ENCODE data around the gene CMSS1. TPM values are rescaled to one million over a fixed set of nuclear protein-coding genes. Genes with fewer than 3 reads are reported as not detected.

The CMSS1 gene
- total RNA-seq, 4 donors from 2014 or later: 9.2 to 18.5 (median 12.9) TPM

GRCh38 chr3:99799422-99799821 lies 18.2 kb upstream of the CMSS1 start:
- TF ChIP-seq POLR2A (IDR thresholded peaks at IDR 0.05) (no peak), CTCF (IDR thresholded peaks at IDR 0.05) (no peak)
- H3K36me3 ChIP-seq: no peaks in the 10 kb centered on the region
- H3K4me1 ChIP-seq: no peaks in the 10 kb centered on the region
- 69 to 93% methylated on average over 4 of the region's 4 CpGs for WGBS, 2 donors
- intact Hi-C loops (cut with DNase I): no loop called here
- peaks cover 0 to 8% (median 0%) of the 10 kb centered on the region in 3 donors for H3K9me3 ChIP-seq
- H3K27ac ChIP-seq: no peak overlapping the region
- no peak overlapping the region for H3K4me3 ChIP-seq
- no peaks in the 10 kb centered on the region for H3K27me3 ChIP-seq
- no peak for DNase-seq

- Histone ChIP-seq H3K9me3 (peaks cover 0 to 21% (median 14%) of the 10 kb centered on the region in 3 donors), H3K27ac (no peak overlapping the region), H3K4me3 (no peak overlapping the region), H3K27me3 (no peaks in the 10 kb centered on the region), H3K4me1 (no peaks in the 10 kb centered on the region), H3K36me3 (no peaks in the 10 kb centered on the region)
- intact Hi-C loops (cut with DNase I): no loop called here
- no peak for DNase-seq
- TF ChIP-seq POLR2A (IDR thresholded peaks at IDR 0.05) (no peak), CTCF (IDR thresholded peaks at IDR 0.05) (no peak)
- 80 to 85% methylated on average over 1 of the region's 1 CpG for WGBS, 2 donors
Measured at GRCh38 chr3:99803297-99803696, 14.4 kb upstream of the CMSS1 start.

GRCh38 chr3:99805160-99805559 lies 12.5 kb upstream of the CMSS1 start:
- Histone ChIP-seq H3K27me3 (no peaks in the 10 kb centered on the region), H3K36me3 (no peaks in the 10 kb centered on the region), H3K4me1 (no peaks in the 10 kb centered on the region), H3K4me3 (no peak overlapping the region), H3K27ac (no peak overlapping the region), H3K9me3 (peaks cover 0 to 21% (median 14%) of the 10 kb centered on the region in 3 donors)
- WGBS, 2 donors: 90% methylated on average over 1 to 2 of the region's 2 CpGs
- no peak for TF ChIP-seq POLR2A (IDR thresholded peaks at IDR 0.05)
- TF ChIP-seq CTCF (IDR thresholded peaks at IDR 0.05): no peak
- no peak for DNase-seq
- intact Hi-C loops (cut with DNase I): no loop called here

GRCh38 chr3:99808163-99808794 lies 9.4 kb upstream of the CMSS1 start:
- Histone ChIP-seq H3K27me3 (no peaks in the 10 kb centered on the region), H3K27ac (no peak overlapping the region), H3K4me3 (no peak overlapping the region), H3K4me1 (no peaks in the 10 kb centered on the region), H3K9me3 (peaks cover 0 to 21% (median 14%) of the 10 kb centered on the region in 3 donors), H3K36me3 (no peaks in the 10 kb centered on the region)
- DNase-seq: no peak
- TF ChIP-seq POLR2A (IDR thresholded peaks at IDR 0.05) (no peak), CTCF (IDR thresholded peaks at IDR 0.05) (peak; percentile 36 to 68 (median 55))
- intact Hi-C loops (cut with DNase I): no loop called here
- 41 to 55% methylated on average over 3 to 4 of the region's 4 CpGs for WGBS, 2 donors

- intact Hi-C loops (cut with DNase I): no loop called here
- 76% methylated on average over 2 of the region's 2 CpGs for WGBS, 2 donors
- TF ChIP-seq CTCF (IDR thresholded peaks at IDR 0.05) (no peak), POLR2A (IDR thresholded peaks at IDR 0.05) (no peak)
Measured at GRCh38 chr3:99809565-99809964, 8.1 kb upstream of the CMSS1 start.

More at GRCh38 chr3:99809565-99809964, 8.1 kb upstream of the CMSS1 start:
- Histone ChIP-seq H3K9me3 (peaks cover 0 to 13% (median 12%) of the 10 kb centered on the region in 3 donors), H3K4me1 (no peaks in the 10 kb centered on the region), H3K27ac (no peak overlapping the region), H3K27me3 (no peaks in the 10 kb centered on the region), H3K36me3 (no peaks in the 10 kb centered on the region), H3K4me3 (no peak overlapping the region)
- DNase-seq: no peak
